OCI-LY7 (cell line): ENCODE measurements around the gene SEC14L2.

Experiments used
- EZH2phosphoT487 ChIP-seq: fragments of 200-600 bp; sonication (generic); IDR thresholded peaks from 2 replicates; pipeline ENCODE4 v1.6.1; 2018; ENCODE audit warnings: low read depth, borderline replicate concordance, mild to moderate bottlenecking, mixed run types, antibody characterized with exemption, low read length, moderate library complexity, mixed read lengths
- TF ChIP-seq, protein P1 (sequence below): fragments of 200-600 bp; sonication (generic); conservative IDR thresholded peaks from 2 replicates; pipeline ENCODE4 v1.5.1; 2014; ENCODE audit warnings: mild to moderate bottlenecking, antibody characterized with exemption, low read length, moderate library complexity, mixed read lengths

- TF ChIP-seq, protein P1, sequence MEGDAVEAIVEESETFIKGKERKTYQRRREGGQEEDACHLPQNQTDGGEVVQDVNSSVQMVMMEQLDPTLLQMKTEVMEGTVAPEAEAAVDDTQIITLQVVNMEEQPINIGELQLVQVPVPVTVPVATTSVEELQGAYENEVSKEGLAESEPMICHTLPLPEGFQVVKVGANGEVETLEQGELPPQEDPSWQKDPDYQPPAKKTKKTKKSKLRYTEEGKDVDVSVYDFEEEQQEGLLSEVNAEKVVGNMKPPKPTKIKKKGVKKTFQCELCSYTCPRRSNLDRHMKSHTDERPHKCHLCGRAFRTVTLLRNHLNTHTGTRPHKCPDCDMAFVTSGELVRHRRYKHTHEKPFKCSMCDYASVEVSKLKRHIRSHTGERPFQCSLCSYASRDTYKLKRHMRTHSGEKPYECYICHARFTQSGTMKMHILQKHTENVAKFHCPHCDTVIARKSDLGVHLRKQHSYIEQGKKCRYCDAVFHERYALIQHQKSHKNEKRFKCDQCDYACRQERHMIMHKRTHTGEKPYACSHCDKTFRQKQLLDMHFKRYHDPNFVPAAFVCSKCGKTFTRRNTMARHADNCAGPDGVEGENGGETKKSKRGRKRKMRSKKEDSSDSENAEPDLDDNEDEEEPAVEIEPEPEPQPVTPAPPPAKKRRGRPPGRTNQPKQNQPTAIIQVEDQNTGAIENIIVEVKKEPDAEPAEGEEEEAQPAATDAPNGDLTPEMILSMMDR: 0 out of 2 replicates have a peak, but pooled peaks have one; percentile 27
- TF ChIP-seq EZH2phosphoT487: no peak
These were observed 26.6 kb downstream of the SEC14L2 start for GRCh38 chr22:30423301-30423958.
